Keratinocyte (primary cell): ENCODE results near the gene ELMO3. TPM values are rescaled to one million over a fixed set of nuclear protein-coding genes. Genes with fewer than 3 reads are reported as not detected.

Source experiments
- DNase-seq: peaks from one replicate; pipeline ENCODE4 v3.0.0-alpha.2; 2011; ENCODE audit warnings: low read depth, missing footprints, low spot score
- FAIRE-seq: peaks from 2 replicates; lab custom pipeline; 2011; peaks lifted over from hg19 to GRCh38; lab: Jason Lieb, UNC
- H2AFZ ChIP-seq: 2 replicates; pipeline ENCODE4 v1.6.0; 2012; ENCODE audit warnings: low read length, control low read depth, inconsistent platforms; ENCODE audit not compliant: control insufficient read depth
- H3K27ac ChIP-seq: 2 replicates; pipeline ENCODE4 v1.5.1; 2011; ENCODE audit warnings: low read length; ENCODE audit not compliant: control insufficient read depth, insufficient read depth
- H3K27me3 ChIP-seq: 3 replicates; pipeline ENCODE4 v1.6.0; 2011; ENCODE audit warnings: low read length; ENCODE audit not compliant: control insufficient read depth, insufficient read depth; ENCODE audit errors: extremely low read depth
- H3K36me3 ChIP-seq, 2 experiments: 2 replicates in 1 of 2; 3 replicates in 1 of 2; pipeline ENCODE4 v1.5.1; 2011; ENCODE audit warnings: low read length in 2 of 2, mild to moderate bottlenecking in 1 of 2; ENCODE audit not compliant: control insufficient read depth in 2 of 2, insufficient read depth in 2 of 2; ENCODE audit errors: extremely low read depth in 1 of 2
- H3K4me1 ChIP-seq: 3 replicates; pipeline ENCODE4 v1.5.1; 2011; ENCODE audit warnings: low read length; ENCODE audit not compliant: control insufficient read depth, insufficient read depth; ENCODE audit errors: extremely low read depth
- H3K4me2 ChIP-seq: 3 replicates; pipeline ENCODE4 v1.6.0; 2011; ENCODE audit warnings: low read depth, low read length; ENCODE audit not compliant: control insufficient read depth, insufficient read depth; ENCODE audit errors: extremely low read depth
- H3K4me3 ChIP-seq, 3 experiments: fragments of 200-600 bp in 1 of 3; sonication (generic) in 1 of 3; 2 replicates in 2 of 3; 3 replicates in 1 of 3; pipeline ENCODE4 v1.5.1; 2011 to 2016; ENCODE audit warnings: low read length in 3 of 3, mild to moderate bottlenecking in 3 of 3, control low read depth in 2 of 3, inconsistent platforms in 1 of 3, low read depth in 1 of 3, mixed read lengths in 1 of 3, mixed run types in 1 of 3, moderate library complexity in 1 of 3; ENCODE audit not compliant: control insufficient read depth in 2 of 3, insufficient read depth in 2 of 3; ENCODE audit errors: extremely low read depth in 1 of 3
- H3K79me2 ChIP-seq: 2 replicates; pipeline ENCODE4 v1.6.0; 2012; ENCODE audit warnings: low read length; ENCODE audit not compliant: control insufficient read depth, insufficient read depth
- H3K9ac ChIP-seq: 3 replicates; pipeline ENCODE4 v1.6.0; 2011; ENCODE audit warnings: low read length; ENCODE audit not compliant: control insufficient read depth, insufficient read depth; ENCODE audit errors: extremely low read depth
- H3K9me1 ChIP-seq: 3 replicates; pipeline ENCODE4 v1.6.0; 2011; ENCODE audit warnings: low read length; ENCODE audit not compliant: control insufficient read depth, insufficient read depth; ENCODE audit errors: extremely low read depth
- H3K9me3 ChIP-seq: 2 replicates; pipeline ENCODE4 v1.5.1; 2012; ENCODE audit warnings: low read depth, low read length; ENCODE audit not compliant: control insufficient read depth
- H4K20me1 ChIP-seq: 3 replicates; pipeline ENCODE4 v1.6.0; 2011; ENCODE audit warnings: low read length; ENCODE audit not compliant: control insufficient read depth, insufficient read depth; ENCODE audit errors: extremely low read depth
- EZH2 ChIP-seq: IDR thresholded peaks from one replicate; pipeline ENCODE4 v1.6.1; 2012; ENCODE audit warnings: inconsistent platforms, mild to moderate bottlenecking, low read length, moderate library complexity
- dilution Hi-C: fragments of 300-500 bp; cut with MboI; formaldehyde crosslinking; loops from one replicate; pipeline ENCODE4 v1.7.0; 2020; ENCODE audit warnings: low sequenced_read_pairs; ENCODE audit not compliant: extremely low pct_ligation_motif_present
- polyA plus RNA-seq, 5 experiments: library from polyadenylated mRNA; depleted of rRNA in 3 of 5; stranded (reverse) in 3 of 5; stranded (forward) in 1 of 5; unstranded in 1 of 5; fragments of >200 nt; gene quantifications; 1 replicate in 1 of 5; 2 replicates in 3 of 5; 3 replicates in 1 of 5; pipeline versions ENCODE4 v1.2.1 to v1.2.3, GENCODE V29; 2011 to 2012; ENCODE audit warnings: missing spikeins in 2 of 5, low read depth in 1 of 5, low replicate concordance in 1 of 5
- TF ChIP-seq, protein P1 (sequence below), 3 experiments: IDR thresholded peaks in 1 of 3; conservative IDR thresholded peaks in 1 of 3; optimal IDR thresholded peaks in 1 of 3; 2 replicates in 2 of 3; 3 replicates in 1 of 3; pipeline versions ENCODE3 to v1.5.1; 2011; ENCODE audit warnings: low read length in 3 of 3, mild to moderate bottlenecking in 3 of 3, moderate library complexity in 2 of 3, control low read depth in 1 of 3, inconsistent platforms in 1 of 3; ENCODE audit not compliant: insufficient read depth in 2 of 3; ENCODE audit errors: extremely low read depth in 1 of 3

ELMO3 gene
- polyA plus RNA-seq, 1 donor (not counting 4 experiments of a cell fraction or from before 2014, with no cell fraction given), result 21.0 TPM

DNA sequence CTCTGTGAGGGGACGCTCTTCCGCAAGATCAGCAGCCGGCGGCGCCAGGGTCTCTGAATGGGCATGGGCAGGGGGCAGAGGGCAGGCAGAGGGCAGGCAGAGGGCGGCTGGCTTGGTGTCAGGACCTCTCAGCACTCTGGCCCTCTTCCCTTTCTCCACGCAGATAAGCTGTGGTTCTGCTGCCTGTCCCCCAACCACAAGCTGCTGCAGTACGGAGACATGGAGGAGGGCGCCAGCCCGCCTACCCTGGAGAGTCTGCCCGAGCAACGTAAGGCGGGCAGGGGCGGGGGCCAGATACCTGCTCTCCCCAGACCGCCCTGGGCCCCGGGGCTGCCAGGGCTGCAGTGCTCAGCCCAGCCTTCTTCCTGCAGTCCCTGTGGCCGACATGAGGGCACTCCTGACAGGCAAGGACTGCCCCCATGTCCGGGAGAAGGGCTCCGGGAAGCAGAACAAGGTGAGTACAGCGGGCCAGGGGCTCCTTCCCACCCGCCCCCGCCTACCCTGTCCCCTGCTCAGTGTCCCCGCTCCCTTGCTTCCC, 4.1 kb downstream of the ELMO3 start:
- H3K27me3 ChIP-seq, result no peaks in the 10 kb centered on the region
- H3K4me3 ChIP-seq, result no peak overlapping the region
- no peak for TF ChIP-seq EZH2
- TF ChIP-seq, protein P1, sequence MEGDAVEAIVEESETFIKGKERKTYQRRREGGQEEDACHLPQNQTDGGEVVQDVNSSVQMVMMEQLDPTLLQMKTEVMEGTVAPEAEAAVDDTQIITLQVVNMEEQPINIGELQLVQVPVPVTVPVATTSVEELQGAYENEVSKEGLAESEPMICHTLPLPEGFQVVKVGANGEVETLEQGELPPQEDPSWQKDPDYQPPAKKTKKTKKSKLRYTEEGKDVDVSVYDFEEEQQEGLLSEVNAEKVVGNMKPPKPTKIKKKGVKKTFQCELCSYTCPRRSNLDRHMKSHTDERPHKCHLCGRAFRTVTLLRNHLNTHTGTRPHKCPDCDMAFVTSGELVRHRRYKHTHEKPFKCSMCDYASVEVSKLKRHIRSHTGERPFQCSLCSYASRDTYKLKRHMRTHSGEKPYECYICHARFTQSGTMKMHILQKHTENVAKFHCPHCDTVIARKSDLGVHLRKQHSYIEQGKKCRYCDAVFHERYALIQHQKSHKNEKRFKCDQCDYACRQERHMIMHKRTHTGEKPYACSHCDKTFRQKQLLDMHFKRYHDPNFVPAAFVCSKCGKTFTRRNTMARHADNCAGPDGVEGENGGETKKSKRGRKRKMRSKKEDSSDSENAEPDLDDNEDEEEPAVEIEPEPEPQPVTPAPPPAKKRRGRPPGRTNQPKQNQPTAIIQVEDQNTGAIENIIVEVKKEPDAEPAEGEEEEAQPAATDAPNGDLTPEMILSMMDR (optimal IDR thresholded peaks at IDR 0.05 in 1 of 3, IDR thresholded peaks at IDR 0.05 in 1 of 3, conservative IDR thresholded peaks at IDR 0.05 in 1 of 3; ENCODE audit: extremely low read depth in 1 of 3, insufficient read depth in 2 of 3, low read length in 3 of 3), result no peak
- H3K79me2 ChIP-seq, result peaks cover 9% of the 10 kb centered on the region
- dilution Hi-C loops, result no loop called here
- no peak overlapping the region for H3K9ac ChIP-seq
- H3K4me2 ChIP-seq, result no peak overlapping the region
- H3K9me3 ChIP-seq, result no peaks in the 10 kb centered on the region
- peaks cover 5 to 26% of the 10 kb centered on the region in 2 experiments for H3K36me3 ChIP-seq
- peaks cover 36% of the 10 kb centered on the region for H3K4me1 ChIP-seq
- no peak for DNase-seq
- peaks cover 6% of the 10 kb centered on the region for H3K9me1 ChIP-seq
- no peaks in the 10 kb centered on the region for H4K20me1 ChIP-seq
- no peak for FAIRE-seq
- H3K27ac ChIP-seq, result no peak overlapping the region
- H2AFZ ChIP-seq, result no peak overlapping the region

- Histone ChIP-seq H3K9me1 (peaks cover 6% of the 10 kb centered on the region), H3K9ac (no peak overlapping the region), H2AFZ (no peak overlapping the region), H3K27ac (no peak overlapping the region), H3K9me3 (no peaks in the 10 kb centered on the region), H4K20me1 (no peaks in the 10 kb centered on the region), H3K79me2 (peaks cover 9% of the 10 kb centered on the region), H3K4me3 (no peak overlapping the region), H3K36me3 (peaks cover 3 to 26% of the 10 kb centered on the region in 2 experiments), H3K4me2 (no peak overlapping the region), H3K4me1 (peaks cover 32% of the 10 kb centered on the region), H3K27me3 (no peaks in the 10 kb centered on the region)
- FAIRE-seq, result no peak
- TF ChIP-seq, protein P1 (optimal IDR thresholded peaks at IDR 0.05 in 1 of 3, IDR thresholded peaks at IDR 0.05 in 1 of 3, conservative IDR thresholded peaks at IDR 0.05 in 1 of 3; ENCODE audit: extremely low read depth in 1 of 3, insufficient read depth in 2 of 3, low read length in 3 of 3), result no peak
- no peak for TF ChIP-seq EZH2
- DNase-seq, result no peak
- dilution Hi-C loops, result no loop called here
Measured at GRCh38 chr16:67204076-67204475, 5.1 kb downstream of the ELMO3 start.
